ENCODE measurements around the gene SRP14. TPM values are rescaled to one million over a fixed set of nuclear protein-coding genes. Genes with fewer than 3 reads are reported as not detected.
"Not testable (repeated sequence)": the region's sequence is repeated elsewhere in the genome, so short reads cannot be mapped to it uniquely, and the experiment has no call there.

SRP14 gene
- total RNA-seq, 2 experiments from 2014 or later: 161 to 169 TPM

DNA sequence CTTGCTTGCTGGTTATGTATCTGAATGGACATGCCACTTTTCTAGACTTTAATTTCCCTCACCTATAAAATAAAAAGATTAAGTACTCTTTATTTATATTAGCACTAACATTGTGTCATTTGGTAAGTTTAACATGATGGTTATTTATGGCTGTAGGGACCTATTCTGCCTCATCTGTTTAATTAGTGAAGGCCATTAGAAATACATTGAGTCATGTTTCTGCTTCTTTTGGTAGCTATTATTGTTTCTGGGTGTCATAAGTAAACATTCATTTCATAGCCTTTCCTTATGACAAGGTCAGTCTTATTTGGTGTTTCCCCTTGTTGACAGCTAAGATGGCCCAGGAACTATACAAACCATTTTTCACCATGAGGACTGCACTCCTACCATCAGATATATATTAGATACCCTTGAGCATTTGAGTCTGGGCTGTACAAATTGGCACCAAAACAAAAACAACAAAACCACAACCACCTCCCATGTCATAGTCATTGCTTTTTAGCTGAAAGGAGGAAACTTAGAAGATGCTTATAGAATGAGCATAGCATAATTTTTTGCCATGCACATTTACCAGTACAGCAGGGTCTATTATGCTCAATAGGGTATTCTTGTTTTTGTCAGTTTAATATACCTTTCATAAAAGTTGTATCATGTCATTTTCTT lies 39.3 kb downstream of the SRP14 start:
- Mint-ChIP-seq H3K27ac (no peak overlapping the region), H3K4me1 (no peaks in the 10 kb centered on the region), H3K36me3 (peaks cover 13% of the 10 kb centered on the region), H3K27me3 (no peaks in the 10 kb centered on the region), H3K9me3 (no peaks in the 10 kb centered on the region), H3K4me3 (no peak overlapping the region)
- DNase-seq: no peak

DNA sequence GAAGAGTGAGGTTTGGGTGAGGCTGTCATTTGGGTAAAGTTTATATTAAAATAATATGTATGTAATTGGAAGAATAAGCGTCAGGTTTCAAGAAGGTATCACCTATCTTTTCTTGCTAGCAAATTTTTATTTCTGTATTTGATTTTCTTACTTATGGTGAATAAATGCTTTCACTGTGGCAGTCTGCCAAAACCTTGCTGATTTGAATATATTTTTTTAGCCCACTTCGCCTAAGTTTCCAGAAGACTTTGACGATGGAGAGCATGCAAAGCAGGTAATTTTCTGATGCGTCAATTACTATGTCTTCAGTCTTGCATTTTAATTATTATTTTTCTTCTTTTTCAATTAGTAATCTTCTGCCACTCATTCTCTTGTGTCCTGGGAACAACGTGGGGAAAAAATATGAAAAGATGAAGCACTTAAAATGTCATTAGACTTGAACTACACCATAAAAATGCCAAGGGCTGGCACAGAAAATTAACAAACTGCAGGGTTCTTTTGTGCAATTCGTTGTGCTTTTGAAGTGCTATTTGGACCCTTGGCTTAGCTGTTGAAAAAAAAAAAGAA lies 40.4 kb downstream of the SRP14 start:
- Mint-ChIP-seq H3K9me3 (no peaks in the 10 kb centered on the region), H3K4me3 (no peak overlapping the region), H3K27me3 (no peaks in the 10 kb centered on the region), H3K4me1 (no peaks in the 10 kb centered on the region), H3K36me3 (peaks cover 13% of the 10 kb centered on the region), H3K27ac (no peak overlapping the region)
- no peak for DNase-seq

DNA sequence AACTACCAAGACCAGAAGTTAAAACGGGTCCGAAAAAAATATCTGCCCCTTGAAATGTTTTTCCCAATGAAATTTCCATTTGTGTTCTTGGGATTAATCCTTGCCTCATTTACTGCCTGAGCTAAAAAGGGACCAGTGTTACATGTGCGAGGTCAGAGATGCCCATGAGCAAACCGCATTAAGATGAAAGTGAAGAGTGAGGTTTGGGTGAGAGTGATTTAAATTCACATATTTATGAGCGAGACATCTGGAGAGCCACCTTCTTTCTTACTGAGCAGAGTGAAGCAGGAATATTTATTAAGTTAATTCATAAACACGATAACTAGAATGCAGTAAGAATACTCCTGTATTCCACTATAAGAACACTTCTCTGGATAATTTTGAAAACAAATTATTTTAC lies 41.3 kb downstream of the SRP14 start:
- no peak for DNase-seq
- Mint-ChIP-seq H3K27me3 (no peaks in the 10 kb centered on the region), H3K4me1 (no peaks in the 10 kb centered on the region), H3K27ac (no peak overlapping the region), H3K4me3 (no peak overlapping the region), H3K9me3 (no peaks in the 10 kb centered on the region), H3K36me3 (peaks cover 19% of the 10 kb centered on the region)

DNA sequence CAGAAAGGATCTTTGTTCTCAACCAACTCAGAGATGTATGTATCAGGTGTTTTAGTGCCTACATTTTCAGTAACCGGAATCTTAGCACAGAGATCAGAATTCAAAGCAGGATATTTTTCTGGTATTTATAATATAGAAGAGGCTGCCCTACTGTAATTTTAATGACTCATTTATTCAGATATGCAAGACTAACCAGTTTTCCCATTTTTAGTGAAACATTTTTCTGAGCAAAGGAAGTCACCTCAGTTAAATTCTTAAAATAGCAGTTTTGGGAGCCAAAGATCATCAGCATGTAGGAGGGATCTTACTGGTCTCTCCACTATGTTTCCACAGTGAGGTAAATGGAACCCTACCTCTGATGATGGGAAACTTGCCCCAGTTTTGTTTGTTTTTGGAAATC lies 42.0 kb downstream of the SRP14 start:
- Mint-ChIP-seq H3K4me3 (no peak overlapping the region), H3K27me3 (no peaks in the 10 kb centered on the region), H3K27ac (no peak overlapping the region), H3K4me1 (no peaks in the 10 kb centered on the region), H3K36me3 (peaks cover 19% of the 10 kb centered on the region), H3K9me3 (no peaks in the 10 kb centered on the region)
- no peak for DNase-seq

DNA sequence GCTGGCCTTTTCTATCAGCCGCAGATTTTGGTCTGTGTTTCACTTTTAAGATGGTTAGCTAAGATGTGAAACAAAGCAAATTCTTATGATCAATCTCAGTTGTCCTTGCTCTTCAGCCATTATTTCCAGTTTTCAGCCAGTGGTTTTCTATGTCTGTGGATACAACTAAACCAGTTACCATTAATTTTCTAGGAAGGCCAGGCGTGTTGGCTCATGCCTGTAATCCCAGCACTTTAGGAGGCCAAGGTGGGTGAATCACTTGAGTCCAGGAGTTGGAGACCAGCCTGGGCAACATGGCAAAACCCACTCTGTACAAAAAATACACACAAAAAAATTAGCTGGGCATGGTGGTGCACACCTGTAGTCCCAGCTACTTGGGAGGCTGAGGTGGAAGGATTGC lies 42.8 kb downstream of the SRP14 start:
- not testable (repeated sequence) for H3K4me1 Mint-ChIP-seq, H3K4me3 Mint-ChIP-seq, DNase-seq, H3K9me3 Mint-ChIP-seq, H3K27ac Mint-ChIP-seq, H3K27me3 Mint-ChIP-seq
- H3K36me3 Mint-ChIP-seq: peaks cover 17% of the 10 kb centered on the region

DNA sequence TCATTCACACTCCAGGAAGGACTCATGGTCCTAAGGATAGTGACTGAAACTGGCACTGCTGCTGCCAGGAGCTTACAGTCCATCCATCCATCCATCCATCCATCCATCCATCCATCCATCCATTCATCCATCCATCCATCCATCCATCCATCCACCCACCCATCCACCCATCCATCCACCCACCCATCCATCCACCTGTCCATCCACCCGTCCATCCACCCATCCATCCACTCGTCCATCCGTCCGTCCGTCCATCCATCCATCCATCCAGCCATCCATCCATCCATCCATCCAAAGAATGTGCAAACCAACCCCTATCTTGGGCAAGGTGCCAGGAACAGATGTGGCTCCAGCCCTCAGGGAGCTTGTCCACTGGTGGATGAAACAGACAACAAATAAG lies 46.0 kb downstream of the SRP14 start:
- H3K27me3 Mint-ChIP-seq, H3K27ac Mint-ChIP-seq, H3K4me3 Mint-ChIP-seq, H3K9me3 Mint-ChIP-seq, H3K4me1 Mint-ChIP-seq, DNase-seq: not testable (repeated sequence)
- H3K36me3 Mint-ChIP-seq: peaks cover 15% of the 10 kb centered on the region

DNA sequence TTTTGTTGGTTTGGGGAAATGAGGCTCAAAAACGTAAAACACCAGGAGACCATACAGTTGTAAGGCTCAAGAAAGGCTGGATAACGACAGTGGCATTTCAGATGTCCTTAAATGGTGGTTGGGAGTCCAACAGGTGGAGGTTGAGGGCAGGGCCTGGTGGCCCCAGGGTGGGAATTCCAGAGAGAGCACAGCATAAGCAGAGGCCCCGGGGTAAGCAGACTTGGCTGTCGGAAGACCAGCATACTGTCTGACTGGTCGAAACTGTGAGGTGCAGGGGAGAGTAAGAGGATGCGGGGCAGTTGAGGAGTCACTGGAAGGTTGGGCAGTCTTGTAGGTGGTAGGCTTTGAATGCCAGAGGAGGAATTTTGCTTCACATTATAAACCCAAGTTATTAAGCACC lies 48.3 kb downstream of the SRP14 start:
- no peaks in the 10 kb centered on the region for H3K9me3 Mint-ChIP-seq
- H3K27me3 Mint-ChIP-seq: no peaks in the 10 kb centered on the region
- H3K4me3 Mint-ChIP-seq: no peak overlapping the region
- H3K4me1 Mint-ChIP-seq: no peaks in the 10 kb centered on the region
- DNase-seq: no peak
- no peak overlapping the region for H3K27ac Mint-ChIP-seq
- H3K36me3 Mint-ChIP-seq: peaks cover 12% of the 10 kb centered on the region

DNA sequence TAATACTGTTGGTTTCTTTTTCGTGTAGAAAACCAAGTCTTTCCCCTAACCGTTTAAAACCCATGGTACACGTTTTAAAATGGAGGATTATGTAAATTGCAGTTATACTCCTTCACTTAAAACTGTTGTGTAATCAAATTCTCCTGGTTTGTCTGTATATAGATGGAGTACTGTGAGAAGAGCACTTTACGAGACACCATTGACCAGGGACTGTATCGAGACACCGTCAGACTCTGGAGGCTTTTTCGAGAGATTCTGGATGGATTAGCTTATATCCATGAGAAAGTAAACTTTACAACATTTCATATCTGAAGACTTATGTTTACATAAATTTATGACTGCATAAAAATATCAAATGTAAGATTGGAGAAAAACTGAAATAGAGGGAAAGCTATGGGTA lies 51.2 kb downstream of the SRP14 start:
- Mint-ChIP-seq H3K27me3 (no peaks in the 10 kb centered on the region), H3K4me3 (no peak overlapping the region), H3K9me3 (peaks cover 4% of the 10 kb centered on the region), H3K27ac (no peak overlapping the region), H3K36me3 (peaks cover 21% of the 10 kb centered on the region), H3K4me1 (no peaks in the 10 kb centered on the region)
- no peak for DNase-seq

Other genes with a start within 250 kb of the SRP14 start
- gene GPR176, start 118.9 kb downstream of the SRP14 start, total RNA-seq: under 1 TPM in 1 of 2 experiments, not detected in 1; 0.12 TPM
- gene EIF2AK4, start 105.1 kb downstream of the SRP14 start, total RNA-seq: 10 to 100 TPM; 26.3 to 31.9 TPM
- gene BMF, start 69.7 kb upstream of the SRP14 start, total RNA-seq: 1 to 10 TPM; 5.1 to 5.4 TPM
- gene BUB1B, start 121.9 kb upstream of the SRP14 start, total RNA-seq: 10 to 100 TPM; 62.3 to 70.6 TPM
- under 1 TPM; 0.18 to 0.35 TPM for gene PAK6, start 199.9 kb upstream of the SRP14 start, total RNA-seq
- not detected for gene ANKRD63, start 243.9 kb upstream of the SRP14 start, total RNA-seq

Measured in activated naive CD8-positive, alpha-beta T cell treated with anti-CD3 and anti-CD28 coated beads for 36 hours (primary cell).